ENCODE measurements around the gene NGDN. TPM values are rescaled to one million over a fixed set of nuclear protein-coding genes. Genes with fewer than 3 reads are reported as not detected.

The NGDN gene
- total RNA-seq, 1 experiment from 2014 or later, result 82.2 TPM

DNA sequence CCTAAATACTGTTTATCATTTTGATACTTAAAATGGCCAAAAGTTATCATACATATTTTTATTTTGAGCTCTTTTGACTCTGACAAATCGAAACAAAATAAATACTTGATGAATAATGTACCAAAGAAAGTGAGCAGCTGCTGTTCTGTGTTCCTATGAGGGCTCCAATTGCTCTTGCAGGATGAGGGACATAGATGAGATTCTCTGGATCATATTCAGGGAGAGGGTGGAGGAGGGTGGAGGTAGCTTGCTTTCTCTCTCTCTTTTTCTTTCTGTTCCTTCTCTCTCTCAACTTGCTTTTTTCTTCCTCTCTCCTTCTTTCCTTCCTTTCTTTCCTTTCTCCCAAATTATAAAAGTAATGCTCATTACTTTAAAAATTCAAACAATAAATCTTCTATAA is 25.2 kb upstream of the NGDN start:
- Histone ChIP-seq H4K20me1 (ENCODE audit: insufficient read depth, low read depth, low read length) (no peaks in the 10 kb centered on the region), H3K4me2 (ENCODE audit: low read depth, low read length, poor library complexity, severe bottlenecking) (no peak overlapping the region), H3K9me2 (replicated peaks; ENCODE audit: insufficient read depth, low read length) (no peaks in the 10 kb centered on the region), H3K27ac (ENCODE audit: low read length) (no peak overlapping the region), H2AFZ (ENCODE audit: low read length) (no peak overlapping the region), H3K9ac (ENCODE audit: low read length) (no peak overlapping the region), H3K79me2 (ENCODE audit: low read length) (no peaks in the 10 kb centered on the region), H3K36me3 (ENCODE audit: insufficient read depth, low read length) (no peaks in the 10 kb centered on the region), H3K9me3 (ENCODE audit: low read length) (no peaks in the 10 kb centered on the region), H3K4me1 (ENCODE audit: low read length) (no peaks in the 10 kb centered on the region), H3K4me3 (ENCODE audit: low read length) (no peak overlapping the region), H3K27me3 (ENCODE audit: low read length) (no peaks in the 10 kb centered on the region)
- DNase-seq, result no peak

DNA sequence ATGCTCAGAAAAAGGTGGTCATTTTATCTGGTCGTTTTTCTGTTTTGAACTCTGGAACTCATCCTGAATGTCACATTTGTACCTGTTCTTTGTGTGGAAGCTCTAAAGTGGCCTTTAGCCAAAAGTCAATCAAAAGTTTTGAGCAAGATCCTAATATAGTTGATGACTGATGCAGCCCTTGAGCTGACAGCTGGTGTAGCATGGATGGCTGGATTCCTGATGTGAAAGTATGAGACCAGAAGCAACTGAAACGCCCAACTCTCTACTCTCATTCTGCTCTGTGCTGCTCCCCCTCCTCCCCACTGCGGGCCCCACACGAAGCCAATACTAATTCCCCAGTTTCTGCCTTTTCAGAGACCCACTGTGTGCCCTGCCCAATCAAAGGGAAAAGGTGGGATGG is 23.7 kb upstream of the NGDN start:
- no peaks in the 10 kb centered on the region for H3K9me2 ChIP-seq (replicated peaks; ENCODE audit: insufficient read depth, low read length)
- H2AFZ ChIP-seq (ENCODE audit: low read length), result no peak overlapping the region
- H3K9me3 ChIP-seq (ENCODE audit: low read length), result no peaks in the 10 kb centered on the region
- no peak for DNase-seq
- no peaks in the 10 kb centered on the region for H3K4me1 ChIP-seq (ENCODE audit: low read length)
- H3K4me3 ChIP-seq (ENCODE audit: low read length), result no peak overlapping the region
- no peaks in the 10 kb centered on the region for H3K79me2 ChIP-seq (ENCODE audit: low read length)
- no peak overlapping the region for H3K27ac ChIP-seq (ENCODE audit: low read length)
- H3K4me2 ChIP-seq (ENCODE audit: low read depth, low read length, poor library complexity, severe bottlenecking), result no peak overlapping the region
- no peaks in the 10 kb centered on the region for H4K20me1 ChIP-seq (ENCODE audit: insufficient read depth, low read depth, low read length)
- no peak overlapping the region for H3K9ac ChIP-seq (ENCODE audit: low read length)
- no peaks in the 10 kb centered on the region for H3K36me3 ChIP-seq (ENCODE audit: insufficient read depth, low read length)
- H3K27me3 ChIP-seq (ENCODE audit: low read length), result no peaks in the 10 kb centered on the region

DNA sequence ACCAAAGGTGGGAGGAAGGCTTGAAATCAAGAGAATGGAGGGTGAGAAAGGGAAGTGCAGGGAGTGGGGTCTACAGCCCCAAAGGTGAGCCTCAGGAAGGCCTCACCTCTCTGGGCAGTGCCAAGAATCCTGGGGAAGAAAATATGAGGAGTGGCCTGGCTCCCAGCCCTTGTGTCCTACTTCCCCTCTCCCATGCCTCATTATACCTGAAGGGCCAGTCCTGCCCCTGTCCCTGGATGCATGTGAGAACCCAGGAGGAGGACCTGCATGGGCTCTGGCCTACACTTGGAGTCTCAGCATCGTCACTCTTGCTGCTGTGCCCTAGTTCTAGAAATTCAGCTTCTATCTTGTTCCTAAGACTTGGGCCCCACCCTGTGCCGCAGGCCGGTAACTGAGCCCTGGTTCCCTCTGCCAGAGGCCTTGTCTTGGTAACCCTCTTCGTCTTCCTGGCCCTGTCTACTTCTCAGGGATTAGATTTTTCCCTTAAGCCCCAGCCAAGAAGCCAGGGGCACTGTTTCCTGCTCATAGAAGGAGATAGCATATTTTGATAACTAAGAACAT is 23.1 kb upstream of the NGDN start:
- Histone ChIP-seq H3K27me3 (ENCODE audit: low read length) (no peaks in the 10 kb centered on the region), H3K4me3 (ENCODE audit: low read length) (no peak overlapping the region), H3K4me1 (ENCODE audit: low read length) (no peaks in the 10 kb centered on the region), H4K20me1 (ENCODE audit: insufficient read depth, low read depth, low read length) (no peaks in the 10 kb centered on the region), H3K9ac (ENCODE audit: low read length) (no peak overlapping the region), H3K79me2 (ENCODE audit: low read length) (no peaks in the 10 kb centered on the region), H3K9me3 (ENCODE audit: low read length) (no peaks in the 10 kb centered on the region), H3K9me2 (replicated peaks; ENCODE audit: insufficient read depth, low read length) (no peaks in the 10 kb centered on the region), H3K27ac (ENCODE audit: low read length) (no peak overlapping the region), H3K36me3 (ENCODE audit: insufficient read depth, low read length) (no peaks in the 10 kb centered on the region), H2AFZ (ENCODE audit: low read length) (no peak overlapping the region), H3K4me2 (ENCODE audit: low read depth, low read length, poor library complexity, severe bottlenecking) (no peak overlapping the region)
- no peak for DNase-seq

DNA sequence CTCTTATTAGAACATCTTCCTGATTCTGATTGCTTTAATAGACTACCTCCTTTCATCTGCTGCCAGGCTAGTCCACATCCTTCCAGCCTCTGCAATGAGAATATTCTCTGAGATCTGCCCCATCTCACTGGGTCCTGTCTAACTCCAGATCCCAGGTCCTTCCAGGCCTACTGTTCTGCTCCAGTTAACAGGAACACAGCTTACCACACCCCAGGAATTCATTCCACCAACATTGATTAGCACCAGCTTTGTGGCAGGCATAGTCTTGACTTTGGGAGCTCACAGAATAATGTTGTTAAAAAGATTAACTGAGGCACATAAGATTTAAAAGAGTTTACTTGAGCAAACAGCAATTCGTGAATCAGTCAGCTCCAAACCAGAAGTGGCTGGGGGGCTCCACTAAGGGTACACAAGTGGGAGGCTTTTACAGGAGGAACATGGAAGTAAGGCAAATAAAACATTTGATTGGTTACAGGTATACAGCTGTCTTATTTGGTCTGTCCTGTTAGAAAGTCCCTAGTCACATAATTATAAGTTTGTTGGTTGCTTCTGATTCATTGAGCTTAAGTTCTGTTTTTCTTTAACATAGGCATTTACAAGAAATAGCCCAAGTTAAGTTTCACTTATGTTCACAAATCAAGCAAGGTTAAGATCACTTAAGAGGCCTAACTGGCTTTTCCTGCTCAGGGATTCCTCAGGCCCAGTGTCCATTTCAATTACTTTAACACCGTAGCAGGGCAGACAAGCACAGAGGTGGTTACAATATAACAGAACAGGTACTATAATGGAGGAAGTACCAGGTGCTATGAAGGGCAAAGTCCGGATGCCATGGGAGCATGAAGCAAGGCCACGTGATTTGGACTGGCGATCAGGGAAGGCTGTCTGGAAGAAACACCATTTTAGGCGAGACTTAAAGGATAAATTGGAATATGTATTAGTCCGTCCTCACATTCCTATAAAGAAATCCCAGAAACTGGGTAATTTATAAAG is 21.8 kb upstream of the NGDN start:
- no peak overlapping the region for H3K27ac ChIP-seq (ENCODE audit: low read length)
- H3K36me3 ChIP-seq (ENCODE audit: insufficient read depth, low read length), result no peaks in the 10 kb centered on the region
- no peak for DNase-seq
- H4K20me1 ChIP-seq (ENCODE audit: insufficient read depth, low read depth, low read length), result no peaks in the 10 kb centered on the region
- H3K4me2 ChIP-seq (ENCODE audit: low read depth, low read length, poor library complexity, severe bottlenecking), result no peak overlapping the region
- no peaks in the 10 kb centered on the region for H3K9me2 ChIP-seq (replicated peaks; ENCODE audit: insufficient read depth, low read length)
- H3K79me2 ChIP-seq (ENCODE audit: low read length), result no peaks in the 10 kb centered on the region
- H3K9me3 ChIP-seq (ENCODE audit: low read length), result no peaks in the 10 kb centered on the region; the same call in 1 of the 2 replicates
- no peaks in the 10 kb centered on the region for H3K27me3 ChIP-seq (ENCODE audit: low read length)
- no peaks in the 10 kb centered on the region for H3K4me1 ChIP-seq (ENCODE audit: low read length)
- no peak overlapping the region for H2AFZ ChIP-seq (ENCODE audit: low read length)
- no peak overlapping the region for H3K4me3 ChIP-seq (ENCODE audit: low read length)
- H3K9ac ChIP-seq (ENCODE audit: low read length), result no peak overlapping the region

DNA sequence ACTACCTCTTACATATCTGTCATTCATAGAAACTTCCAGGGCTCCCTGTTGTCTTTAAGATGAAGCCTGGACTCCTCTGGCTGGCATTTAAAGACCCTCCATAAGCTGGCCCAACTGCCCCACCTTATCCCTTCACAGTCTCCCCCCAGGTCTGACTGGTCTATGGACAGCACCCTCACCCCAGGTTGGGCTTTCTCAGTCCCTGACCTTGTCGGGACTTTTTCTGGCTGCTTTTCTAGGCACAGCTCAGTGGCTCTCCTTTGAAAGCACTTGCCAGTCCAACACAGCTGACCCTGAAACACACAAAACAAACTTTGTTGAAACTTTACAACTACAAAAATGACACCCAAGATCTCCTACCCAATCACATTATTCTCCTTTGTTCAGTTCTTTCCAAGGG is 20.2 kb upstream of the NGDN start:
- Histone ChIP-seq H3K27ac (ENCODE audit: low read length) (no peak overlapping the region), H3K79me2 (ENCODE audit: low read length) (no peaks in the 10 kb centered on the region), H3K4me3 (ENCODE audit: low read length) (no peak overlapping the region), H3K4me2 (ENCODE audit: low read depth, low read length, poor library complexity, severe bottlenecking) (no peak overlapping the region), H3K9me2 (replicated peaks; ENCODE audit: insufficient read depth, low read length) (no peaks in the 10 kb centered on the region), H3K36me3 (ENCODE audit: insufficient read depth, low read length) (no peaks in the 10 kb centered on the region), H3K27me3 (ENCODE audit: low read length) (no peaks in the 10 kb centered on the region), H3K4me1 (ENCODE audit: low read length) (no peaks in the 10 kb centered on the region), H3K9me3 (ENCODE audit: low read length) (no peaks in the 10 kb centered on the region; the same call in 1 of the 2 replicates), H4K20me1 (ENCODE audit: insufficient read depth, low read depth, low read length) (no peaks in the 10 kb centered on the region), H3K9ac (ENCODE audit: low read length) (no peak overlapping the region), H2AFZ (ENCODE audit: low read length) (no peak overlapping the region)
- no peak for DNase-seq

DNA sequence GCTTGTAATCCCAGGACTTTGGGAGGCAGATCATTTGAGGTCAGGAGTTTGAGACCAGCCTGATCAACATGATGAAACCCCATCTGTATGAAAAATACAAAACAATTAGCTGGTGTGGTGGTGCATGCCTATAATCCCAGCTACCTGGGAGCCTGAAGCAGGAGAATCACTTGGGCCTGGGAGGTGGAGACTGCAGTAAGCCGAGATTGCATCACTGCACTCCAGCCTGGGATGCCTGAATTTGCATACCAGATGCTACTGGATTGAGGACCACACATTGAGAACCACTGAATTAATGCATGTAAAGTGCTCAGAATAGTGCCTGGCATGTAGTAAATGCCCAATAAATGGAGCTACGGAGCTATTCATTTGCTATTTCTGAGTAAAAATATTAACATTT is 19.1 kb upstream of the NGDN start:
- H3K9me2 ChIP-seq (replicated peaks; ENCODE audit: insufficient read depth, low read length), result no peaks in the 10 kb centered on the region
- no peaks in the 10 kb centered on the region for H3K4me1 ChIP-seq (ENCODE audit: low read length)
- H4K20me1 ChIP-seq (ENCODE audit: insufficient read depth, low read depth, low read length), result no peaks in the 10 kb centered on the region
- no peak overlapping the region for H2AFZ ChIP-seq (ENCODE audit: low read length)
- no peak overlapping the region for H3K4me3 ChIP-seq (ENCODE audit: low read length)
- no peak overlapping the region for H3K9ac ChIP-seq (ENCODE audit: low read length)
- no peak overlapping the region for H3K4me2 ChIP-seq (ENCODE audit: low read depth, low read length, poor library complexity, severe bottlenecking)
- no peak for DNase-seq
- no peaks in the 10 kb centered on the region for H3K27me3 ChIP-seq (ENCODE audit: low read length)
- no peak overlapping the region for H3K27ac ChIP-seq (ENCODE audit: low read length)
- no peaks in the 10 kb centered on the region for H3K36me3 ChIP-seq (ENCODE audit: insufficient read depth, low read length)
- H3K9me3 ChIP-seq (ENCODE audit: low read length), result no peaks in the 10 kb centered on the region; the same call in 1 of the 2 replicates
- no peaks in the 10 kb centered on the region for H3K79me2 ChIP-seq (ENCODE audit: low read length)

DNA sequence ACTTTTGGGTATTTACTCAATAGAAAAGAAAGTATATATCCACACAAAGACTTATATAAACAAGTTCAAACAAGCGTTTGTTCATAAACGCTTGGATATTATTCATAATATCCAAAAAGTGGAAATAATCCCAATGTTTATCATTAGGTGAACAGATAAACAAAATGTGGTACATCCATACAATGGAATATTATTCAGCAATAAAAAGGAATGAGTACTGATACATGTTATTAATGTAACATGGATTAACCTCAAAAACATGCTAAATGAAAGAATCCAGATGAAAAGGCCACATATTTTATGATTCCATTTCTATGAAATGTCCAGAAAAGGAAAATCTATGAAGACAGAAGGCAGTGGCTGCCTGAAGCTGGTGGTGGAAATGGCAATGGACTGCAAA is 17.3 kb upstream of the NGDN start:
- Histone ChIP-seq H3K4me2 (ENCODE audit: low read depth, low read length, poor library complexity, severe bottlenecking) (no peak overlapping the region), H3K79me2 (ENCODE audit: low read length) (no peaks in the 10 kb centered on the region), H3K36me3 (ENCODE audit: insufficient read depth, low read length) (no peaks in the 10 kb centered on the region), H3K4me1 (ENCODE audit: low read length) (no peaks in the 10 kb centered on the region), H3K27ac (ENCODE audit: low read length) (no peak overlapping the region), H3K9me3 (ENCODE audit: low read length) (no peaks in the 10 kb centered on the region; the same call in 1 of the 2 replicates), H3K9ac (ENCODE audit: low read length) (no peak overlapping the region), H3K4me3 (ENCODE audit: low read length) (no peak overlapping the region), H4K20me1 (ENCODE audit: insufficient read depth, low read depth, low read length) (no peaks in the 10 kb centered on the region), H3K27me3 (ENCODE audit: low read length) (no peaks in the 10 kb centered on the region), H3K9me2 (replicated peaks; ENCODE audit: insufficient read depth, low read length) (no peaks in the 10 kb centered on the region), H2AFZ (ENCODE audit: low read length) (no peak overlapping the region)
- DNase-seq, result no peak

DNA sequence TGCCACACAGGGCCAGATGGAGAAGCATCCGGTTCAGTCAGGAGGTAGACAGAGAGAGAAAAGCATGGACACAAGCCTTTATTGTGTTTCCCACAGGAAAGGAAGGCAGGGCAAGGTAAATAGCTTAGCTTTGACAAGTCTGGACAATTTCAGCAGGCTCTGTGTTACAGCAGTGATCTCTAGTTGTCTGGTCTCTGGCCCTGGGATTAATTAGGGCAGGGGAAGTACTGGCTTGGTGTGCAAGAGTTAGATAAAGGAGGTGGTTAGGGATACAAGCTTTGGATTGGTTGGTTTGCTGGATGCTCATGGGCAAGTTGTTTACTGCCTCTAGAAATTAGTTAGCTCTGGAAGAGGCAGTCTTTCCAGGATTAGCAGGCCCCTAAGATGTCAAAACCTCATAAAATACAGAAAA is 15.1 kb upstream of the NGDN start:
- no peak overlapping the region for H2AFZ ChIP-seq (ENCODE audit: low read length)
- H4K20me1 ChIP-seq (ENCODE audit: insufficient read depth, low read depth, low read length), result no peaks in the 10 kb centered on the region
- no peaks in the 10 kb centered on the region for H3K36me3 ChIP-seq (ENCODE audit: insufficient read depth, low read length)
- H3K9ac ChIP-seq (ENCODE audit: low read length), result no peak overlapping the region
- no peaks in the 10 kb centered on the region for H3K9me2 ChIP-seq (replicated peaks; ENCODE audit: insufficient read depth, low read length)
- no peak overlapping the region for H3K4me3 ChIP-seq (ENCODE audit: low read length)
- H3K4me2 ChIP-seq (ENCODE audit: low read depth, low read length, poor library complexity, severe bottlenecking), result no peak overlapping the region
- H3K27me3 ChIP-seq (ENCODE audit: low read length), result no peaks in the 10 kb centered on the region
- H3K27ac ChIP-seq (ENCODE audit: low read length), result no peak overlapping the region
- H3K79me2 ChIP-seq (ENCODE audit: low read length), result no peaks in the 10 kb centered on the region
- no peaks in the 10 kb centered on the region for H3K4me1 ChIP-seq (ENCODE audit: low read length)
- no peaks in the 10 kb centered on the region; the same call in 1 of the 2 replicates for H3K9me3 ChIP-seq (ENCODE audit: low read length)
- DNase-seq, result no peak

Measured in Karpas-422 (cell line).